Measurements from ENCODE around the gene ADPRH. TPM values are rescaled to one million over a fixed set of nuclear protein-coding genes. Genes with fewer than 3 reads are reported as not detected.
"Not testable (repeated sequence)": the region's sequence is repeated elsewhere in the genome, so short reads cannot be mapped to it uniquely, and the experiment has no call there.

The ADPRH gene
- 0.06 and 0.30 TPM in 2 replicates for total RNA-seq (2014; rRNA removed; shearing (Covaris generic))
- 0.67 TPM in 1 of 2 replicates, not detected in the other for polyA plus RNA-seq (2014; cell fraction: nucleus; rRNA removed)

GRCh38 chr3:119579366-119580066 lies at the start of gene ADPRH:
Gene ADPRH, plus strand, starts transcription at chr3:119579492. Its CDS starts 2,678 bp downstream, at chr3:119582170.
- DNase-seq (ENCODE audit: extremely low read depth, low read depth), result peak; percentile 18

- no peak for DNase-seq (ENCODE audit: extremely low read depth, low read depth)
Measured at GRCh38 chr3:119529883-119530282, 49.4 kb upstream of the ADPRH start.

- no peak for DNase-seq (ENCODE audit: extremely low read depth, low read depth)
Measured at GRCh38 chr3:119530456-119530855, 48.8 kb upstream of the ADPRH start.

- DNase-seq (ENCODE audit: extremely low read depth, low read depth), result no peak
Measured at GRCh38 chr3:119531151-119531550, 48.1 kb upstream of the ADPRH start.

- no peak for DNase-seq (ENCODE audit: extremely low read depth, low read depth)
Measured at GRCh38 chr3:119534296-119534695, 45.0 kb upstream of the ADPRH start.

- no peak for DNase-seq (ENCODE audit: extremely low read depth, low read depth)
Measured at GRCh38 chr3:119536757-119537156, 42.5 kb upstream of the ADPRH start.

GRCh38 chr3:119538772-119539171 lies 40.5 kb upstream of the ADPRH start:
- DNase-seq (ENCODE audit: extremely low read depth, low read depth), result no peak

GRCh38 chr3:119541547-119541946 lies 37.7 kb upstream of the ADPRH start:
- DNase-seq (ENCODE audit: extremely low read depth, low read depth), result no peak

GRCh38 chr3:119542168-119542767 lies 37.0 kb upstream of the ADPRH start:
- no peak for DNase-seq (ENCODE audit: extremely low read depth, low read depth)

- DNase-seq (ENCODE audit: extremely low read depth, low read depth), result no peak
Measured at GRCh38 chr3:119543147-119543546, 36.1 kb upstream of the ADPRH start.

- no peak for DNase-seq (ENCODE audit: extremely low read depth, low read depth)
Measured at GRCh38 chr3:119547227-119547626, 32.1 kb upstream of the ADPRH start.

GRCh38 chr3:119548341-119548740 lies 31.0 kb upstream of the ADPRH start:
- no peak for DNase-seq (ENCODE audit: extremely low read depth, low read depth)

- no peak for DNase-seq (ENCODE audit: extremely low read depth, low read depth)
Measured at GRCh38 chr3:119550192-119550910, 28.9 kb upstream of the ADPRH start.

- DNase-seq (ENCODE audit: extremely low read depth, low read depth), result no peak
Measured at GRCh38 chr3:119551598-119551997, 27.7 kb upstream of the ADPRH start.

- DNase-seq (ENCODE audit: extremely low read depth, low read depth), result not testable (repeated sequence)
Measured at GRCh38 chr3:119552928-119553327, 26.4 kb upstream of the ADPRH start.

- no peak for DNase-seq (ENCODE audit: extremely low read depth, low read depth)
Measured at GRCh38 chr3:119553823-119554415, 25.4 kb upstream of the ADPRH start.

- no peak for DNase-seq (ENCODE audit: extremely low read depth, low read depth)
Measured at GRCh38 chr3:119555309-119555735, 24.0 kb upstream of the ADPRH start.

GRCh38 chr3:119555929-119556328 lies 23.4 kb upstream of the ADPRH start:
- no peak for DNase-seq (ENCODE audit: extremely low read depth, low read depth)

GRCh38 chr3:119557192-119557876 lies 22.0 kb upstream of the ADPRH start:
- no peak for DNase-seq (ENCODE audit: extremely low read depth, low read depth)

GRCh38 chr3:119557877-119558269 lies 21.4 kb upstream of the ADPRH start:
- DNase-seq (ENCODE audit: extremely low read depth, low read depth), result no peak
